Stimulated activated CD4-positive, alpha-beta T cell treated with anti-CD3 and anti-CD28 coated beads, Interleukin-15, amount 100 ng/mL, for 1 hour (primary cell): ENCODE measurements around the gene KIAA0319L.
"Not testable (repeated sequence)": the region's sequence is repeated elsewhere in the genome, so short reads cannot be mapped to it uniquely, and the experiment has no call there.

Experiments used
- DNase-seq, 2 donors: peaks; one replicate each; pipeline ENCODE4 v3.0.0-alpha.2; 2020; ENCODE audit warnings: low read depth in 1 of 2, low spot score in 1 of 2

KIAA0319L gene

DNA sequence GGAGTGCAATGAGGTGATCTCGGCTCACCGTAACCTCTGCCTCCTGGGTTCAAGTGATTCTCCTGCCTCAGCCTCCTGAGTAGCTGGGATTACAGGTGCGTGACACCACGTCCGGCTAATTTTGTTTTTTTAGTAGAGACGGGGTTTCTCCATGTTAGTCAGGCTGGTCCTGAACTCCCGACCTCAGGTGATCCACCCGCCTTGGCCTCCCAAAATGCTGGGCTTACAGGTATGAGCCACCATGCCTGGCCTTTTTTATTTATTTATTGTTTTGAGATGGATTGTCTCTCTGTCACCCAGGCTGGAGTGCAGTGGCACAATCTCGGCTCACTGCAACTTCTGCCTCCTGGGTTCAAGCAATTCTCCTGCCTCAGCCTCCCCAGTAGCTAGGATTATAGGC is 24.4 kb upstream of the KIAA0319L start:
- not testable (repeated sequence) for DNase-seq

DNA sequence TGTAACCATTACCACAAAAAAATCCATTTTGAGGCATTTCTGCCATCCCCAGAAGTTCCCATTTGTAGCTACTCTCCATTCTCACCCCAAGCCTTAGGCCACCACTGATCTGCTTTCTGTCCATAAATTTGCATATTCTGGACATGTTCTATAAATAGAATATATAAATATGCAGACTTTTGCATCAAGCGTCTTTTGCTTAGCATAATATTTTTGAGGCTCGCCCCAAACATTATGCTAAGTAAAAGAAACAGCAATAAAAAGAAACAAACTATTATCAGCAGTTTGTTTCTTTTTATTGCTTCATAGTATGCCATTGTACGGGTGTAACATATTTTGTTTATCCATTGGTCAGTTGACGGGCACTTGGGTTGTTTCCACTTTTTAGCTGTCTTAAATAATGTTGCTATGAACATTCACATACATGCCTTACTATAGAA is 23.8 kb upstream of the KIAA0319L start:
- no peak for DNase-seq

DNA sequence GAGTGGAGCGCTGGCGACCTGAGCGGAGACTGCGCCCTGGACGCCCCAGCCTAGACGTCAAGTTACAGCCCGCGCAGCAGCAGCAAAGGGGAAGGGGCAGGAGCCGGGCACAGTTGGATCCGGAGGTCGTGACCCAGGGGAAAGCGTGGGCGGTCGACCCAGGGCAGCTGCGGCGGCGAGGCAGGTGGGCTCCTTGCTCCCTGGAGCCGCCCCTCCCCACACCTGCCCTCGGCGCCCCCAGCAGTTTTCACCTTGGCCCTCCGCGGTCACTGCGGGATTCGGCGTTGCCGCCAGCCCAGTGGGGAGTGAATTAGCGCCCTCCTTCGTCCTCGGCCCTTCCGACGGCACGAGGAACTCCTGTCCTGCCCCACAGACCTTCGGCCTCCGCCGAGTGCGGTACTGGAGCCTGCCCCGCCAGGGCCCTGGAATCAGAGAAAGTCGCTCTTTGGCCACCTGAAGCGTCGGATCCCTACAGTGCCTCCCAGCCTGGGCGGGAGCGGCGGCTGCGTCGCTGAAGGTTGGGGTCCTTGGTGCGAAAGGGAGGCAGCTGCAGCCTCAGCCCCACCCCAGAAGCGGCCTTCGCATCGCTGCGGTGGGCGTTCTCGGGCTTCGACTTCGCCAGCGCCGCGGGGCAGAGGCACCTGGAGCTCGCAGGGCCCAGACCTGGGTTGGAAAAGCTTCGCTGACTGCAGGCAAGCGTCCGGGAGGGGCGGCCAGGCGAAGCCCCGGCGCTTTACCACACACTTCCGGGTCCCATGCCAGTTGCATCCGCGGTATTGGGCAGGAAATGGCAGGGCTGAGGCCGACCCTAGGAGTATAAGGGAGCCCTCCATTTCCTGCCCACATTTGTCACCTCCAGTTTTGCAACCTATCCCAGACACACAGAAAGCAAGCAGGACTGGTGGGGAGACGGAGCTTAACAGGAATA is 20.1 kb upstream of the KIAA0319L start:
- no peak for DNase-seq

DNA sequence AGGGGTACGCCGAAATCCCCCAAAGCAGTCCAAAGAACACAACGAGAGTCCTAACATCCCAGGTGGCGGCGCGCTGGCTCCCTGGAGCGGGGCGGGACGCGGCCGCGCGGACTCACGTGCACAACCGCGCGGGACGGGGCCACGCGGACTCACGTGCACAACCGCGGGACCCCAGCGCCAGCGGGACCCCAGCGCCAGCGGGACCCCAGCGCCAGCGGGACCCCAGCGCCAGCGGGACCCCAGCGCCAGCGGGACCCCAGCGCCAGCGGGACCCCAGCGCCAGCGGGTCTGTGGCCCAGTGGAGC is 19.5 kb upstream of the KIAA0319L start:
- DNase-seq = not testable (repeated sequence)

DNA sequence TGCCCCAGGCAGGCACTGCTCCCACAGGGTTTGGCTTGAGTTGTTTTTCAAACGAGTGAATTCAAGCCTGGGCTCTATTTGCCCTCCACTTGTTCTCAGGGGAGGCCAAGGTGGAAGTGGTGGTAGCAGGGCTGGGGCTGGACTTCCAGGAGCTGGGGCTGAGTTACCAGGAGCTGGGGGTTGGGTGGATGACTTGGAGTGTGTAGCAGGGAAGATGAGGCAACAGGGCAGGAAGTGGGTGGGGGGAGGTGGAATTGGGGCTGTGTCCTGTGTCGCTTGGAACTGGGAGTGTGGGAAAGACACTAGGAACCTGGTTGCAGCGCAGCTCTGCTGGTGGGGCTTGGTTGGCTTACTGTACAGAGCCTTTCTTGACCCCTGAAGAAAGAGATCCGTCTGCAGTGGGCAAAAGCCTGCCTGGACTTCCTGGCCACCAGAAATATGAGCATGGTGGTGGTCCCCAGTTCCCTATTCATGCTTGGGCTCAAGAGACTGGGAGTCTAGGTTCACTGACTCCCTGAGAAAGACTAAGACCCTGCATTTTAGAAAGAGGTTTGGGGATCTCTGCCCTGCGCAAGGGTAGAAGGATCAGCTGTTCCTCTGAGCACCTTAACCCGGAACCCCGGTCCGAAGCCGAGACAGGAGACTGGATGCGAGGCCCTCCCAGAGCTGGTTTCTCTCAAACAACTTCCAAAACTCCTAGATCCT is 19.0 kb upstream of the KIAA0319L start:
- DNase-seq = no peak

DNA sequence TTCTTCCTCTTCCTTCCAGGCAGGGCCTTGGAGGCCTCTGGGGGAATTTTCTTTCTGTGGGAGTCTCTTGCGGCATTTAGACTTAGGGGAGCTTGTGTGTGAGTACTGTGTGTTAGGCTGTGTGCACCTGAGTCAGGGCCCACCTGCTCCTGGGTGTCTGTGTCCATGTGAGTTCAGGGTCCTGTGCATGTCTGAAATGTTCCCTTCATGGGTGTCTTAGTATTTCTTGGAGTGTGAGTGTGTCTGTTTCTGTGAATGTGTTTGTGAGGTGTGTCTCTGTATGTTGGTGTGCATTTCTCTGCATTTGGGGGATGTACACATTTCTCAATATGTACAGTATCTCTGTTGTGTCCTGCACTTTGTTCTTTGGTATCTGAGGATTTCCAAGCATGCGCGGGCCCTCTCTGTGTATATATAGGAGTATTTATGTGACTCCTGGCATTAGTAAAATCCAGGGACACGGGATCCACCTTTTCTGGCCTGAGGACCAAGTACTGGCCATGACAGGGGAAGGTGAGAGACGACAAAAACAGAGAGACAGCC is 18.3 kb upstream of the KIAA0319L start:
- no peak for DNase-seq

DNA sequence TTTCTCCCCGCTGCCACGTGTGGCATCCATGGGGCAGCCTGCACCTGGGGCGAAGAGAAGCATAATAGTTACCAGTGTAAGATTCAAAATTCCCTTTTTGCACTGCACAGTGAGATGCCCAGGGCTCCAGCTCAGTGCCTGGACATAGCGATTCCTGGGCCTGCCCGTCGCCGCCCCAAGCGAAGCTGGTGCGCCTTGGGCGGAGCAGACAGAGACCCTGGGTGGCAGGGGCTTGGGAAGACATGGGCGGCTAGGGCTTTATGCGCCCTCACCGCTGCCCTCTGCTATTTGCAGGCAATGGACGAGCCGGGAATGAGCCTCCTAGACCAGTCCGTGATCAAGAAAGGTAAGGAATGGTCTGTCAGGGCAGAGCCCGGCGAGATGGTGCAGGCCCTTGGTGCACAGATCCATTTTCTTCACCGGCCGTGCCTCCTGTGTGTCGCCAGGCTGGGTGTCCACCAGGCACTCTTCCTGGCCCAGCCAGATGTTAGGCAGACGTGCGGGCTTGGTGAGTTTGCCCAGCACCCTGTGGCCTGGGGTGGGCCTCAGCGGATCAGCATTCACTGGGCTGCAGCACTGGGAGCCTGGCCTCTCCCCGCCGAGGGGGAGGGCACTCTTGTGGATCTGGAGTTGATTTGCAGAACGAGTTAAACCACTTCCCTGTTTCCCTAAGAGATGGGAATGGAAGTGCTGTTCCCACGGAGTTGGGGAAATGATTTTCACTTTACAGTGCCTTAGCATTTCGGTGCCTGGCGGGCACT is 17.6 kb upstream of the KIAA0319L start:
- no peak for DNase-seq

DNA sequence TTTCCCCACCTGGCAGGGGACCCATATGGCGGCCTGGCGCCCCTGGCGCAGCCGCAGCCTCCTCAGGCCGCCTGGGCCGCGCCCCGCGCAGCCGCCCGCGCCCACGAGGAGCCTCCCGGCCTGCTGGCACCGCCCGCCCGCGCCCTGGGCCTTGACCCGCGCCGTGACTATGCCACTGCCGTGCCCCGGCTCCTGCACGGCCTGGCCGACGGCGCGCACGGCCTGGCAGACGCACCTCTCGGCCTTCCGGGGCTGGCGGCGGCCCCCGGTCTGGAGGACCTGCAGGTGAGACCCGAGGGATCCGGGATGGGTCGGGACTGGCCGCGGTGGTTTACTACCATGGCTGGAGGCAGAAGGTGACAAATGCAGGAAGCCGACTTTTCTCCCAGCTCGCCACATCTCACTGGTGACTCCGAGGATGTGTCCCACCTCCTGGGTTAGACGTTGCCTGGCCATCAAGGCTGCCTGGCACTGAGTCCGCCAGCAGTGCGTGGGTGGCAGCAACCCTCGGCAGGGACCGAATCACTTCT is 17.0 kb upstream of the KIAA0319L start:
- no peak for DNase-seq

DNA sequence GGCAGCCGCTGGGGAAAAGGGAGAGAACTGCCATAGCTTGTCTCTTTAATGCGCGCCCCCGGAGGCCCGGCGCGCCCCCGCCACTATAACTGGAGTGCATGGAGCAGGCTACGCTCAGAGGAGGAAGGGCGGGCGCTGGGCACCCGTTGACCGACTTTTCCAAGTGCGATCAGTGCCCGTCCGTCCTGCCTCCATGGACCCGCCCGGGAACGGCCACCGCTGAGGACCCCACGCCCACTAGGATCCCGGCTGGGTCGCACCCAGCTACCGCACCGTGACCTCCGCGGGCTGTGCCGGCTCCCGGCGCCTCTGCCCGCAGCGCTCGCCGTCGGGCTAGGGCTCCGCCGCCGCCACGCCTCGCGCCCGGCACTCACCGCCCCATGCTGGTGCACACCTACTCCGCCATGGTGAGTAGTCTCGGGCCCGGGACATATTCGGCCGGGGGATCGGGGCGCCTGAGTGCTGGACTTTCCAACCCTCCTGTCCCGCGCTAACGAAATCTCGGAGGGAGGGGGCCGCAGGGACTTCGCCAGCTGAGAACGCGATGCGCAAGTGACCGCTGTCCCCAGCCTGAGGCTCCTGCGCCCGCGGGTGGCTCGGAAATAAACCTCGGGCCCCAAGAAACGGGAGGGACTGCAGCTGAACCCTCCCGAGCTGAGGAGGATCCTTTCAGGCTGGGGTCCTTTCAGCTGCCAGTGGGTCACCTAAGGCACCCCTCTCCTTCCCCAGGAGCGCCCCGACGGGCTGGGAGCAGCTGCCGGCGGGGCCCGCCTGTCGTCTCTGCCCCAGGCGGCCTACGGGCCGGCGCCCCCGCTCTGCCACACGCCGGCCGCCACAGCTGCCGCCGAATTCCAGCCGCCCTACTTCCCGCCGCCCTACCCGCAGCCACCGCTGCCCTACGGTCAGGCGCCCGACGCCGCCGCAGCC is 16.3 kb upstream of the KIAA0319L start, which contains the start of gene TFAP2E:
Gene TFAP2E (plus strand): TSS at position 117 of the 927 bp plus-strand sequence. CDS start 264 bp downstream, at position 381.
- no peak for DNase-seq

DNA sequence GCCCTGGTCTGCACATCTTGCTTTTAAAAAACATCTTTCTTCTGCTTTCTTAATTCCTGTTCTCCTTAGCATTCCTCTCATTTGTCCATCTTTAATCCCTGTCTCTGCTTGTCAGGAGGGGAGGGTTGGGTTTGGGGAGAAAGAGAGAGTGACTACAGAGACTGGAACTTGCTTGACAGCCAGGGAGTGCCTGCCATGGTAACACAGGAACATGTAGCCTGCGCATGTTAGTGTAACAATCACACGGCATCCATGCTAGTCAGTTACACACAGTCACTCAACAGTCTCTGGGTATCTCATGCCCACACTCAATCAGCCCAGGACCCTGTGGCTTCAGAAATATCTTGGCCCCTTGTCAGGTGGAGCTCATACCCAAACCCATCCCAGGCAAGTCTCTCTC is 15.1 kb upstream of the KIAA0319L start:
- DNase-seq = no peak

DNA sequence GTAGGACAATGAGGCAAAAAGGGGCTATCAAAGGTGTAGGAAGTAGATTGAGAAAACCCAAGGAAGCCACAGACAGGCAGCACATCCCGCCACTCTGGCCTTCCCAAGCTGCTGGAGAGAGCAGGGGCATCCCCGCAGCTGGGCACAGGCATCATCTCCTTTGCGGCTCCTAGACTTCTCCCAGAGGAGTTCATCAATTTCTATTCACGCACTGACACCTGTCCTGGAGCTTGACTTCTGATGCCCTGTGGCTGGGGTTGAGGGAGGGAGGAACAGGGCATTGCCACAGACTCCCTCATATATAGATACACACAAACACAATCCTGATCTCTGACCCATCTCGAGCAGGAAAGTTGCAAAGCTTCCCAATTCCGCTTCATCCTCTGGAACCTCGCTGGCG is 14.1 kb upstream of the KIAA0319L start:
- DNase-seq = no peak

DNA sequence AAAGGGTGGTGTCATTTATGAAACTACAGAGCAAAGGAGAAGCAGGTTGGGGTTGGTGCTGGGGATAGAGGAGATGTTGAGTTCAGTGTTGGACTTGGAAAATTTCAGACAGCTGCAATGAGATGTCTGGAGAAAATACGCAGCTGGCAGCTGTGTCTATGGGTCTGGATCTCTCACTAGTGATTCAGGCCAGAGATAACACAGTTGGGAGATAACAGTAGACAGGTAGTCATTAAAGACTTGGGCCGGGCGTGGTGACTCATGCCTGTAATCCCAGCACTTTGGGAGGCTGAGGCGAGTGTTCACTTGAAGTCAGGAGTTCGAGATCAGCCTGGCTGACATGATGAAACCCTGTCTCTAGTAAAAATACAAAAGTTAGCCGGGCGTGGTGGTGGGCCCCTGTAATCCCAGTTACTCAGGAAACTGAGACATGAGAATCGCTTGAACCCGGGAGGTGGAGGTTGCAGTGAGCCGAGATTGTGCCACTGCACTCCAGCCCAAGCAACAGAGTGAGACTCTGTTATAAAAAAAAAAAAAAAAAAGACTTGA is 13.5 kb upstream of the KIAA0319L start:
- DNase-seq = no peak

DNA sequence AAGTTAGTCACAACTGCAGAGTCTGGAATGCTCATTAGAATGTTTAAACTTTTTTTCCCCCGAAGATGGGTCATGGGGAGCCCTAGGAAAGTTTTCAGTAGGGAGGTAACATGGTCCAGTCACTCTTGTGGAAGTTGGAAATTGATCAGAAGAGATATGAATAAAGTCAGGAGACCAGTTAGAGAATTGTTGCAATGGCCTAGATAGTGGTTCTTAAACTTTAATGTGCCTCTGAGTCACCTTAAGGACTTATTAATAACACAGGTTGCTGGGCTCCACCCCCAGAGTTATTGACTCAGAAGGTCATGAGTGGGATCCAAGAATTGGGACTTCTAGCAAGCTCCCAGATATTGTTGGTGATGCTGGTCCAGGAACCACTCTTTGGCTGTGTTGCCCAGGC is 12.7 kb upstream of the KIAA0319L start:
- no peak for DNase-seq

DNA sequence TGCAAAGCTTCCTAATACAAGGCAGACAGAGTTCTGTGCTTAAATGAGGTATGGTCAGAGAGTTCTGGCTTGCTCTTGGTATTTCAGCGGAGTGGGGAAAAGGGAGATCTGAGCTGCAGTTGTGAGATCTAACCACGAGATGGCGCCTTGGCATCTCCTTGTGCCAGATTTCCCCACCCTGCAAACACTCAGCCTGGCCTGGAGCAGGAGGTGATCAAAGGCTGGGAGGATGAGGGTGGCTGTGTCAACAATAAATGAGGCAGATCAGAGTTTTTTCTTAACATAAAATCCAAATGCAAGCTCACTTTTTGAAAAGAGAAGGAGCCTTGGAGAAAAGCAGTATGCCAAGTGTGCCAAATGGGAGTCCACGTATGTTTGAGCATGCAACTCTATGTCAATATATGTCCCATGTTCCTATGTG is 11.8 kb upstream of the KIAA0319L start:
- peak in 1 of 2 donors; percentile 30 for DNase-seq

DNA sequence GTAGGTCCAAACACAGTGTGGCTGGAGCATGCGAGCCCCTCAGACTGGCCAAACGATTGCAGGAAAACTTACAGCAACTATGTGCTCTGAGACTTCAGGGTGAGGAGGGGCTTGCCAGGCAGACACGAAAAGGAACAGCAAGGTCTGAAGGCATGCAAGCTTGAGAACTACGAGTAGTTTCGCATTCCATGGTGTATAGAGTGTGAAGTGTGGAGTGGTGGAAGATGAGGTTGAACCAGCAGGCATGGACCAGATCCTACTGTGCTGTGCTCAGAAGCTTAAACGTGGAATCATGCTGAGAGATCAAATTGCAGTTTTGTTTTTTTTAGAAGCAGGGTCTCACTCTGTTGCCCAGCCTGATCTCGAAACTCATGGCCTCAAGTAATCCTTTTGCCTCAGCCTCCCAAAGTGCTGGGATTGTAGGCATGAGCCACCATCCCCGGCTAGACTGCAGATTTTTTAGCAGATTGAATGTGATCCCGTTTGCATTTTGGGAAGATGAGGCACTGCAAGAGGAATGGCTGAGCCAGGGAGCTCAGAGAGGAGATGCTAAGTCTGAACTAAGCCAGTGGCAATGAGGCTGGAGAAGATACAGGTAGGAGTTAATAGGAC is 10.8 kb upstream of the KIAA0319L start:
- no peak for DNase-seq

DNA sequence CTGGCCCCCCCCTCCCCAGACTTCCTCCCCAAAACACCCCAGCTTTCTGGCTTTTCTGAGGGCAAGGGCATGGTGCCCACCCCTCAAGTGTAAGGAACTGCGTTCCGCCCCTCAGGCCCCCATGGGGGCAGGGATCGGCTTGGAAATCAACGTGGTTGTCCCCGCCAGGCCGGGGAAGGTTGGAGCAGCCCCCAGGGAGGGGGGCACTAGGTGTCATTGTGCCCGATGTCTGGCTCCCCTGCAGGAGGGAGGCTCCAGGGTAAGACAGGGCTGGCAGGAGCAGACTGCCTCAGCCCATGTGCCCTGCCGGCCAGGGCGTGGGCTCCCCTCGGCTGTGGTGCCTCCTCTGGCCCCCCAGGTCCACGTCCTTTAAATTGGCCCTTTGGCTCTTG is 8.5 kb upstream of the KIAA0319L start:
- no peak for DNase-seq

DNA sequence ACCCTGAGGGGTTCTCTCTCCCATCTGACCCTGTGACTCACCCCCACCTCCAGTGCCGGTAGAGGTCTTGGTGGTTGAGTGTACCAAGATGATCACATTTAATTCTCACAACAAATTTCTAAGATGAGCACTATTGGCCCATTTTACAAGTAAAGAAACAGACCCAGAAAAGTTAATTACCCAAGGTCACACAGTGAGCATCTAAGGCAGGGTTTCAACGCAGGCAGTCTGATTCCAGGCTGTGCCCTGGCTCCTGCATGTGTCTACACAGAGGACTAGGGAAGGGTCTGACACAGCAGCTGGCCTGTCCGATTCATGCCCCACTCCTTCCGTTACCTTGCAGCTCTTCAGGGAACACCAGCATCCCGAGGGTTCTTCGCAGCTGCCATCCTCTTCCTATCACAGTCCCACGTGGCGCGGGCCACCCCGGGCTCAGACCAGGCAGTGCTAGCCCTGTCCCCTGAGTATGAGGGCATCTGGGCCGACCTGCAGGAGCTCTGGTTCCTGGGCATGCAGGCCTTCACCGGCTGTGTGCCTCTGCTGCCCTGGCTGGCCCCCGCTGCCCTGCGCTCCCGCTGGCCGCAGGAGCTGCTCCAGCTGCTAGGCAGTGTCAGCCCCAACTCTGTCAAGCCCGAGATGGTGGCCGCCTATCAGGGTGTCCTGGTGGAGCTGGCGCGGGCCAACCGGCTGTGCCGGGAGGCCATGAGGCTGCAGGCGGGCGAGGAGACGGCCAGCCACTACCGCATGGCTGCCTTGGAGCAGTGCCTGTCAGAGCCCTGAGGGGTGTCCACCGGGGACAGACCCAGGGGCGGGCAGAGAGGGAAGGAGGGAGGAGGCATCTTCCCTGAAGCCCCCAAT is 7.9 kb upstream of the KIAA0319L start:
- DNase-seq = no peak
